GM21717 (cell line): ENCODE results near the gene RAB3GAP2.
A peak's percentile ranks its signal among the peaks of the same experiment; 100 is the strongest.
"Not testable (repeated sequence)": the region's sequence is repeated elsewhere in the genome, so short reads cannot be mapped to it uniquely, and the experiment has no call there.

ENCODE experiments used
- ATAC-seq: cut with Tn5 transposase; IDR thresholded peaks from one replicate; pipeline ENCODE4 v1.9.1; 2021; ENCODE audit warnings: mild to moderate bottlenecking, moderate library complexity; ENCODE audit not compliant: unreplicated experiment

RAB3GAP2 gene

DNA sequence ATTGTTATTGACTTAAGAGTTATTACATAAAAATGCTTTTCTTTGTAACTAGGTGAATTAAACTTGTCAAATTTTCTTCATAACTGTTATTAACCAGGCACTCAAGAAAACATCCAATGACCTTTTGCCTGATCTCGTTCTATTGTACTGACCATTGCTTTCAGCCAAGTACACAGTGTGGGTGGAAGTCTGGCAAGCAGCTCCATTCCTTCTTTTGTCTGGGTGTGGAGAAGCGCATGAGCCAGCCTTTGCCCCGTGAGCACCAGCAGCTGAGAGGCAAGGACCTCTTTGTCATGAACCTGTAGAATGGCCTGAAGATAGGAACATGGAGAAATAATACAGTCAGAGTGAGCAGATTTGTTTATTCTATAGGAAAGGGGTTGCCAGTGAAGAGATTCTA lies 120.8 kb downstream of the RAB3GAP2 start:
- ATAC-seq = no peak

DNA sequence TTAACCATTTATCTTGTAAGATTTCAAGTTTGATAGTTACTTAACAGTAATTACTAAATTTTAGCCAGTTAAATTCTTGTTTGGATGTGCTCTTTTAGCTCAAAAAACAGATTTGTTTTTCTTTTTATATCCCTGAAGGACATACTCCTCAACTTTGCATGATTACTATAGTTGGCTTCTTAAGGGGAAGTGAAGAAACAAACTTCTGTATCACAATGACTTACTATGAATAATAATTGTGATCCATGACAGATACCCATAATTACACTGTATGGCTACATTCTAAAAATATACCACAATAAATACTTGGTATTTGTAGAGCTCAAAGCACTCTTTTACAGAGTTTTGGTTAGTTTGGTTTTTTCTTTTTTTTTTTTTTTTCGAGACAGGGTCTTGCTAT lies 122.5 kb downstream of the RAB3GAP2 start:
- ATAC-seq = peak; percentile 62

DNA sequence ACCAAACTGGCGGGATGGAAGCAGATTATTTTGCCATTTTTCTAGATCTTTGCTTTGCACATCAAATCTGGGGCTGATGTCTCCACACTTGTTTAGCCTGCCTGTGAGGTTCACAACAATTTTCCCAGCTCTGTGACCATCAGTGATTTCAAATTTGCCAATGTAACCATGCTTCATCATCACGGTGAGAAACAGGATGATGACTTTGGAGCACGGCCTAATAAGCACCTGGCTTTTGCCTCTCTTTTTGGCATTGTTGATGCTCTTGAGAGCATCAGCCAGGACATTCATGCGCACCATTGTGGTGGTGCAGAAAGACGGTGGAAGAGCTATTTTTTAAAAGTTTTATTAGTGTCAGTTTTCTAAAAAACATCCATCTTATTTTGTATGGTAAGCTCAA lies 128.2 kb downstream of the RAB3GAP2 start:
- no peak for ATAC-seq

DNA sequence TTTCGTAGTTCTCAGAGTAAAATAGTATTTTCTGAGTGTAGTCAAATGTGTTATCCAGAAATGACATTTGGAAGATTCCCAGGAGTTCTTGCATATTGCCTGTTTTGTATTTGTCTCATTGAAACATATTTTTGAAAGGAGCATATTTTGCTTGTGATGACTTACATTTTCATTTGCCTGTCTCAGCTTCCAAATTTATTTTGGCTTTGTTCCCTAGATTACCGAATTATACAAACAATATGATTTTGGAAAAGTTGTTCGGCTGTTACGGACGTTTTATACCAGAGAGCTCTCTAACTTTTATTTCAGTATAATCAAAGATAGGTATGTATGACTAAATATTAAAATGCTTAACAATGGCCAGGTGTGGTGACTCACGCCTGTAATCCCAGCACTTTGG lies 132.3 kb downstream of the RAB3GAP2 start:
- no peak for ATAC-seq

- ATAC-seq = no peak
Observed at GRCh38 chr1:220137019-220137786, 135.1 kb downstream of the RAB3GAP2 start.

GRCh38 chr1:220135755-220136154 lies 136.5 kb downstream of the RAB3GAP2 start:
- no peak for ATAC-seq

DNA sequence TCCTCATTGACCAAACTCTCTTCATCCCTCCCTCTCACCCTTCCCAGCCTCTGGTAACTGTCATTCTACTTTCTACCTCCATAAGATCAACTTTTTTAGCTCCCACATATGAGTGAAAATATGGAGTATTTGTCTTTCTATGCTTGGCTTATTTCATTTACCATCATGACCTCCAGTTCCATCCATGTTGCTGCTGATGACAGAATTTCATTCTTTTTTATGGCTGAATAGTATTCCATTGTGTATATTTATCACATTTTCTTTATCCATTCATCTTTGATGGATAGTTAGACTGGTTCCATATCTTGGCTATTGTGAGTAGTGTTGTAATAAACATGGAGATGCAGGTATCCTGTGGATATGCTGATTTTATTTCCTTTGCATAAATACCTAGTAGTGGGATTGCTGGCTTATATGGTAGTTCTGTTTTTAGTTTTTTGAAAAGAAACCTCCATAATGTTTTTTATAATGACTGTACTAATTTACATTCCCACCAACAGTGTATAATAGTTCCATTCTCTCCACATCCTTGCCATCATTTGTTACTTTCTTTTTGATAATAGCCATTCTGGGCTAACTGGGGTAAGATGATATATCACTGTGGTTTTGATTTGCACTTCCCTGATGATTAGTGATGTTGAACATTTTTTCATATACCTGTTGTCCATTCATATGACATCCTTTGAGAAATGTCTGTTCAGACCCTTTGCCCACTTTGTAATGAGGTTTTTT lies 142.6 kb downstream of the RAB3GAP2 start:
- ATAC-seq = no peak

DNA sequence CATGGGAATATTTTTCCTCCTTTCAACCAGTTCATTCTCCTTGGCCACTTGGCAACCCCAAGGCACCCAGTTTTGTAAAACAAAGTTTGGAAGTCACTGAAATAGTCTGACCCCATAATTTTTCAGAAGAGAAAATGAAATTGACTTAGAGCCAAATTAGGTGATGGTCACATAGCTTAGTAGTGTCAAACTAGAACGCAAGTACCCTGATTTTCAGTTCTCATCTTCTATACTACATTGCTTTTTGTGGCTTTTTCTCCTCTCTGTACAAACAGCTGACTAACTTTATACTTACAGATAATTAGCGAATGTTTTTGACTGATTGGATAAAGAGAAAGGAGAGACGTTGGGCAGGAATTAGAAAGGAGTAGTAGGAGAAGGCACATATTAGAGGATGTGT lies 145.2 kb downstream of the RAB3GAP2 start:
- no peak for ATAC-seq

- ATAC-seq = no peak
Observed at GRCh38 chr1:220124542-220124941, 147.7 kb downstream of the RAB3GAP2 start.

- ATAC-seq = no peak
Observed at GRCh38 chr1:220123889-220124288, 148.4 kb downstream of the RAB3GAP2 start.

DNA sequence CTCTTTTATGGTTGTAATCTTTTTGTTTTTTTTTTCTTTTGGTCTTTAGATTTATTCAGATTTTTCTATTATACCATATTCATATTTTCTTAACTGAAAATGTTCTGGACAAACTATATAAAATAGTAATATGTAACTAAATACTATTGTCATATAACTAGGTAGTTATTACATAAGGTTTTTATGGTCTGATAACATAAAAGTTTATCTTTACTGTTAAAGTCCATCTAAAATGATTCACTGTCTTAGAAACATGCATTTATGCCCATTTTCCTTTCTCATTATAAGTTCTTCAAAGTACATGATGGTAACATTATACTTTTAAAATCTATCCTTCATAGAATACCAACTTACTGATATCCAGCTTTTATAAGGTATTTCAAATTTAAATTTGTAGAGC lies 149.2 kb downstream of the RAB3GAP2 start:
- ATAC-seq = no peak

DNA sequence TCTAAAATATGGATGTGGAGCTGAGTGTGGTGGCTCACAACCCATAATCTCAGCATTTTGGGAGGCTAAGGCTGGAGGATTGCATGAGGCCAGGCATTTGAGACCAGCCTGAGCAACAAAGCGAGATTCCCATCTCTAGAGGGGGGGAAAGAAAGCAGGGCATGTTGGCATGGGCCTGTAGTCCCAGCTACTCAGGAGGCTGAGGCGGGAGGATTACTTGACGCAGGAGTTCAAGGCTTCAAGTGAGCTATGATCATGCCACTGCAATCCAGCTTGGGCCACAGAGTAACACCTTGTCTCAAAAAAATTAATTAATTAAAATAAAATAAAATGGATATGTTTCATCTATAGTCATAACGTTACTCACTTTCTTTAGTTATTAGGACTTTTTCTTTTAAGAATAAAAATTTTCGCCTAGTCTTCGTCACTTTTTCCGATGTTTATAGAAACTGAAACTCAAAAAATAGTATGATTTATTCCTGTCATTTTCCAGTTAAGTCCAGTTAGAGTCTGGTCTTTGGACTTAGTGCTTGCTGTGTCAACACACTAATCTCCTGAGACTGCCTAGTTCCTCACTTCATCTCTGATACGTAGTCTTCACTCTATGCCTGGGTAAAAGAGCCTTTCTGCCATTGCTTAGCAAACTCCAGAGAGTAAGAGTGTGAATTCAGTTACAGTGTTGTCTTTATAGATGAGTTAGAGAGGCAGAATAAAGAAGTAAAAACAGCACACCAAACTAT lies 150.3 kb downstream of the RAB3GAP2 start:
- ATAC-seq = no peak

GRCh38 chr1:220119043-220119512 lies 153.2 kb downstream of the RAB3GAP2 start:
- no peak for ATAC-seq

DNA sequence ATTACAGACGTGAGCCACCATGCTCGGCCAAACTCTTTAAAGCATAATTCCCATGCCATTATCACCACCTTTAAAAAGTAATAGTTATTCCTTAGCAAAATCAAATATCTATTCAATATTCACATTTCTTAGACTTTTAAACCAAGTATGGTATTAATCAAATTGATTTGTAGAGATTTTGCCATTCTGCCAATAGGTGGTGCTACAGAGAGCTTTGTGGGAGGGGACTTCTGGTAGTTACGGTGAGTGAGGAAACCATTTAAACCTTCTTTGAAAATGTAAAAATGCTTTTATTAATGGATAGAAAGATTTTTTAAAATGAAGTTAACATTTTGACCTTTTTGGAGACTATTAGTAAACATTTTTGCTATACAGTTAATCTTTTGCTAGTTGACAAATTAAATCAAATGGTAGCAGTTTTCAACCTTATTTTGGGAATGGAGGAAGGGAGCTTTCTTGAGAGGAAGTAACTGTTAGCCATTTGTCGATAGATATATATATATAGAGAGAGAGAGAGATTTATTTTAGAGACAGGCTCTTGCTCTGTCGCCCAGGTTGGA lies 159.0 kb downstream of the RAB3GAP2 start:
- ATAC-seq = no peak

GRCh38 chr1:220112600-220112999 lies 159.7 kb downstream of the RAB3GAP2 start:
- ATAC-seq = not testable (repeated sequence)

DNA sequence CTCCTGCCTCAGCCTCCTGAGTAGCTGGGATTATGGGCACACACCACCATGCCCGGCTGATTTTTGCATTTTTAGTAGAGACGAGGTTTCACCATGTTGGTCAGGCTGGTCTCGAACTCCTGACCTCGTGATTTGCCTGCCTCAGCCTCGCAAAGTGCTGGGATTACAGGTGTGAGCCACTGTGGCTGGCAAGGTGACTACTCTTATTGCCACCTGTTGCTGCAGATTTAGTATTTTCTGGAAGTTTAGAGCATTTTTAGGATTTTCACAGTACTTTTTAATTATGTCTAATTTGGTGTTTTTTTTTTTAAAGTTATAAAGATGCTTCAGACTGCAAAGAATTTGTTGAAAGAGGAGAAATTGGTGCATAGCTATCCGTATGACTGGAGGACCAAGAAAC lies 161.8 kb downstream of the RAB3GAP2 start:
- not testable (repeated sequence) for ATAC-seq

GRCh38 chr1:220099826-220100225 lies 172.4 kb downstream of the RAB3GAP2 start:
- no peak for ATAC-seq
